H1 (cell line): ENCODE results near the gene DIP2C. TPM values are rescaled to one million over a fixed set of nuclear protein-coding genes. Genes with fewer than 3 reads are reported as not detected.

Experiments
- CTCF ChIA-PET: fragments of 300-600 bp; sonication (Branson Sonifier 250); formaldehyde crosslinking; loops from one replicate; lab custom pipeline; 2021; ENCODE audit not compliant: partially characterized antibody; lab: Charles Lee
- POLR2A ChIA-PET: fragments of 300-600 bp; sonication (Branson Sonifier 250); formaldehyde crosslinking; loops from one replicate; lab custom pipeline; 2021; ENCODE audit warnings: inconsistent platforms; ENCODE audit not compliant: partially characterized antibody; lab: Charles Lee
- DNase-seq, 2 experiments: peaks; one replicate each; pipeline versions ENCODE4 v3.0.0 to v3.0.0-alpha.2; 2010 to 2022; ENCODE audit warnings: low spot score in 2 of 2, low read depth in 1 of 2, mixed read lengths in 1 of 2
- FAIRE-seq: peaks from 2 replicates; lab custom pipeline; 2011; peaks lifted over from hg19 to GRCh38; lab: Jason Lieb, UNC
- H2AFZ ChIP-seq: 2 replicates; pipeline ENCODE4 v1.8.1; 2012; ENCODE audit warnings: low read length, inconsistent platforms
- H2AK5ac ChIP-seq: 2 replicates; pipeline ENCODE4 v1.6.1; 2013; ENCODE audit warnings: low read depth, low read length
- H2BK120ac ChIP-seq: replicated peaks from 2 replicates; pipeline ENCODE3; 2013; ENCODE audit warnings: low read depth, low read length, inconsistent platforms
- H2BK12ac ChIP-seq: 2 replicates; pipeline ENCODE4 v1.6.1; 2013; ENCODE audit warnings: low read depth, low read length
- H2BK15ac ChIP-seq: 2 replicates; pipeline ENCODE4 v1.6.1; 2013; ENCODE audit warnings: low read length
- H2BK20ac ChIP-seq: 2 replicates; pipeline ENCODE4 v1.6.1; 2013; ENCODE audit warnings: low read length
- H2BK5ac ChIP-seq: 2 replicates; pipeline ENCODE4 v1.6.1; 2013; ENCODE audit warnings: low read depth, low read length
- H3K14ac ChIP-seq: 2 replicates; pipeline ENCODE4 v1.6.1; 2013; ENCODE audit warnings: inconsistent platforms; ENCODE audit not compliant: insufficient read length
- H3K18ac ChIP-seq: 2 replicates; pipeline ENCODE4 v1.6.1; 2013; ENCODE audit warnings: low read length; ENCODE audit errors: extremely low read depth
- H3K23ac ChIP-seq: 2 replicates; pipeline ENCODE4 v1.6.1; 2013; ENCODE audit warnings: inconsistent platforms; ENCODE audit not compliant: insufficient read length
- H3K23me2 ChIP-seq: 2 replicates; pipeline ENCODE4 v1.6.1; 2013; ENCODE audit warnings: low read depth, low read length
- H3K27ac ChIP-seq: 2 replicates; pipeline ENCODE4 v1.6.1; 2011; ENCODE audit warnings: low read depth, low read length, inconsistent platforms
- H3K27me3 ChIP-seq, 4 experiments: replicated peaks in 1 of 4; 1 replicate in 1 of 4; 2 replicates in 3 of 4; pipeline versions ENCODE4 v1.6.1 to v1.8.1; 2011 to 2013; ENCODE audit warnings: low read length in 3 of 4, mild to moderate bottlenecking in 3 of 4, inconsistent platforms in 2 of 4, mixed read lengths in 2 of 4, moderate library complexity in 1 of 4; ENCODE audit not compliant: control insufficient read depth in 3 of 4, insufficient read depth in 3 of 4; ENCODE audit errors: extremely low read depth in 1 of 4
- H3K36me3 ChIP-seq, 4 experiments: 2 replicates each; pipeline versions ENCODE4 v1.6.1 to v1.8.1; 2011 to 2013; ENCODE audit warnings: mild to moderate bottlenecking in 4 of 4, low read length in 3 of 4, moderate library complexity in 2 of 4, control low read depth in 1 of 4, inconsistent platforms in 1 of 4; ENCODE audit not compliant: insufficient read depth in 4 of 4, control insufficient read depth in 2 of 4
- H3K4ac ChIP-seq: replicated peaks from 2 replicates; pipeline ENCODE3; 2013; ENCODE audit warnings: low read length, low read depth, mixed read lengths, inconsistent platforms; ENCODE audit not compliant: insufficient read length
- H3K4me1 ChIP-seq, 4 experiments: replicated peaks in 1 of 4; 1 replicate in 1 of 4; 2 replicates in 3 of 4; pipeline versions ENCODE4 v1.6.1 to v1.8.1; 2011 to 2013; ENCODE audit warnings: low read length in 3 of 4, inconsistent platforms in 2 of 4, mixed read lengths in 1 of 4; ENCODE audit not compliant: insufficient read depth in 4 of 4, control insufficient read depth in 3 of 4
- H3K4me2 ChIP-seq, 2 experiments: 2 replicates each; pipeline versions ENCODE4 v1.6.1 to v1.8.1; 2011 to 2013; ENCODE audit warnings: low read depth in 2 of 2, low read length in 2 of 2, control low read depth in 1 of 2, inconsistent platforms in 1 of 2, mild to moderate bottlenecking in 1 of 2; ENCODE audit not compliant: insufficient read depth in 1 of 2
- H3K4me3 ChIP-seq, 4 experiments: fragments of 200-600, 300-600 bp in 1 of 4; sonication (generic), shearing (Covaris generic), sonication (Bioruptor Twin) in 1 of 4; 2 replicates each; pipeline versions ENCODE4 v1.5.1 to v1.8.1; 2011 to 2016; ENCODE audit warnings: low read length in 4 of 4, low read depth in 3 of 4, control low read depth in 2 of 4, inconsistent platforms in 2 of 4, mild to moderate bottlenecking in 2 of 4, mixed read lengths in 1 of 4, moderate library complexity in 1 of 4; ENCODE audit not compliant: insufficient read depth in 2 of 4; ENCODE audit errors: extremely low read depth in 1 of 4
- H3K56ac ChIP-seq: replicated peaks from 2 replicates; pipeline ENCODE3; 2013; ENCODE audit warnings: low read depth, mild to moderate bottlenecking, mixed read lengths, low read length, inconsistent platforms; ENCODE audit not compliant: insufficient read length
- H3K79me1 ChIP-seq: 2 replicates; pipeline ENCODE4 v1.6.1; 2013; ENCODE audit warnings: low read depth, low read length, control low read depth
- H3K79me2 ChIP-seq, 2 experiments: 2 replicates each; pipeline versions ENCODE4 v1.6.1 to v1.8.1; 2012 to 2013; ENCODE audit warnings: low read length in 2 of 2, mild to moderate bottlenecking in 2 of 2, inconsistent platforms in 1 of 2; ENCODE audit not compliant: insufficient read depth in 2 of 2, control insufficient read depth in 1 of 2
- H3K9ac ChIP-seq, 4 experiments: replicated peaks in 1 of 4; 1 replicate in 1 of 4; 2 replicates in 3 of 4; pipeline versions ENCODE4 v1.6.1 to v1.8.1; 2011 to 2013; ENCODE audit warnings: low read depth in 3 of 4, low read length in 3 of 4, control low read depth in 2 of 4, mild to moderate bottlenecking in 2 of 4, moderate library complexity in 2 of 4, inconsistent platforms in 1 of 4; ENCODE audit errors: extremely low read depth in 1 of 4
- H3K9me3 ChIP-seq, 2 experiments: 2 replicates each; pipeline versions ENCODE4 v1.6.1 to v1.8.1; 2012 to 2013; ENCODE audit warnings: mild to moderate bottlenecking in 2 of 2, moderate library complexity in 2 of 2, control low read depth in 1 of 2, inconsistent platforms in 1 of 2, low read depth in 1 of 2, low read length in 1 of 2, mixed read lengths in 1 of 2; ENCODE audit not compliant: insufficient read depth in 2 of 2
- H4K20me1 ChIP-seq, 2 experiments: replicated peaks in 1 of 2; 2 replicates each; pipeline versions ENCODE3 to v1.8.1; 2011 to 2013; ENCODE audit warnings: inconsistent platforms in 2 of 2, low read length in 2 of 2, mild to moderate bottlenecking in 1 of 2; ENCODE audit not compliant: insufficient read depth in 2 of 2, control insufficient read depth in 1 of 2
- H4K5ac ChIP-seq: 2 replicates; pipeline ENCODE4 v1.6.1; 2013; ENCODE audit warnings: low read length, low read depth, mixed read lengths, inconsistent platforms; ENCODE audit not compliant: insufficient read length
- H4K8ac ChIP-seq: 2 replicates; pipeline ENCODE4 v1.8.0; 2013; ENCODE audit warnings: mild to moderate bottlenecking, moderate library complexity, low read length, inconsistent platforms; ENCODE audit not compliant: insufficient read depth; ENCODE audit errors: extremely low read depth
- H4K91ac ChIP-seq: replicated peaks from 2 replicates; pipeline ENCODE3; 2013; ENCODE audit warnings: low read length, mixed read lengths, inconsistent platforms; ENCODE audit not compliant: insufficient read length
- BRCA1 ChIP-seq: IDR thresholded peaks from 2 replicates; pipeline ENCODE4 v1.6.1; 2012; ENCODE audit warnings: low read depth, low read length, improper control_type of control experiment
- EP300 ChIP-seq, 2 experiments: IDR thresholded peaks; 1 replicate in 1 of 2; 2 replicates in 1 of 2; pipeline ENCODE4 v1.6.1; 2011 to 2012; ENCODE audit warnings: low read depth in 2 of 2, low read length in 2 of 2, mild to moderate bottlenecking in 2 of 2, borderline replicate concordance in 1 of 2, inconsistent platforms in 1 of 2, moderate library complexity in 1 of 2
- JUND ChIP-seq: IDR thresholded peaks from 2 replicates; pipeline ENCODE4 v1.6.1; 2011; ENCODE audit warnings: mild to moderate bottlenecking, improper control_type of control experiment, low read length
- KDM1A ChIP-seq: fragments of 200-600, 300-600 bp; sonication (generic); IDR thresholded peaks from 2 replicates; pipeline ENCODE4 v1.7.1; 2016; ENCODE audit warnings: mild to moderate bottlenecking, low read length, borderline replicate concordance
- KDM4A ChIP-seq: IDR thresholded peaks from one replicate; pipeline ENCODE4 v1.7.1; 2012; ENCODE audit warnings: low read depth, mild to moderate bottlenecking, moderate library complexity, low read length, inconsistent platforms; ENCODE audit not compliant: severe bottlenecking
- MAFK ChIP-seq: IDR thresholded peaks from 2 replicates; pipeline ENCODE4 v1.6.1; 2012; ENCODE audit warnings: low read depth, mild to moderate bottlenecking, improper control_type of control experiment, low read length
- NANOG ChIP-seq: IDR thresholded peaks from 2 replicates; pipeline ENCODE4 v1.6.1; 2011; ENCODE audit warnings: low read length, low read depth, mild to moderate bottlenecking, inconsistent platforms; ENCODE audit not compliant: insufficient read depth, poor library complexity, severe bottlenecking
- POLR2A ChIP-seq, 2 experiments: IDR thresholded peaks; 1 replicate in 1 of 2; 2 replicates in 1 of 2; pipeline ENCODE4 v1.6.1; 2011; ENCODE audit warnings: low read depth in 2 of 2, low read length in 2 of 2, mild to moderate bottlenecking in 2 of 2; ENCODE audit errors: control extremely low read depth in 1 of 2
- POU5F1 ChIP-seq: IDR thresholded peaks from 2 replicates; pipeline ENCODE4 v1.6.1; 2011; ENCODE audit warnings: low read depth, mild to moderate bottlenecking, low read length, moderate library complexity
- RBBP5 ChIP-seq: IDR thresholded peaks from 2 replicates; pipeline ENCODE4 v1.7.1; 2012; ENCODE audit warnings: low read depth, mild to moderate bottlenecking, inconsistent platforms, low read length, moderate library complexity, borderline replicate concordance
- SP1 ChIP-seq: IDR thresholded peaks from 2 replicates; pipeline ENCODE4 v1.6.1; 2011; ENCODE audit warnings: low read depth, low read length
- SP4 ChIP-seq: IDR thresholded peaks from 2 replicates; pipeline ENCODE4 v1.6.1; 2012; ENCODE audit warnings: low read length, inconsistent platforms
- TAF7 ChIP-seq: optimal IDR thresholded peaks from 2 replicates; pipeline ENCODE3; 2011; ENCODE audit warnings: low read depth, mild to moderate bottlenecking, inconsistent platforms, low read length, moderate library complexity, borderline replicate concordance
- TCF12 ChIP-seq: IDR thresholded peaks from 2 replicates; pipeline ENCODE4 v1.6.1; 2011; ENCODE audit warnings: low read depth, mild to moderate bottlenecking, low read length
- WGBS, 2 experiments: shearing (Covaris generic) in 1 of 2; methylation state at CpG; one replicate each; pipeline versions ENCODE4 v1.1.6 to v1.1.7; 2013 to 2015; ENCODE audit warnings: low lambda C conversion rate in 2 of 2, mixed read lengths in 2 of 2, inconsistent platforms in 1 of 2, low coverage in 1 of 2, missing lambda C conversion rate in 1 of 2; ENCODE audit not compliant: insufficient replicate concordance in 2 of 2, insufficient coverage in 1 of 2, insufficient read length in 1 of 2; ENCODE audit errors: extremely low coverage in 1 of 2, missing lambda C conversion rate in 1 of 2; 5-methylcytosine and 5-hydroxymethylcytosine counted together
- polyA plus RNA-seq, 7 experiments: library from polyadenylated mRNA; depleted of rRNA in 3 of 7; stranded (reverse) in 5 of 7; unstranded in 2 of 7; fragments of >200 nt in 5 of 7; fragments of 200-250 nt in 2 of 7; gene quantifications; 1 replicate in 5 of 7; 2 replicates in 1 of 7; 4 replicates in 1 of 7; pipeline versions ENCODE4 v1.2.1 to v1.2.3, GENCODE V29; 2011 to 2013; ENCODE audit warnings: missing spikeins in 2 of 7, mixed read lengths in 2 of 7
- total RNA-seq: library from RNA; stranded (reverse); fragmentation: NEBNext Ultra II Directional; extraction: Animal tissue kit (Norgen Biotek cat#: 25700); gene quantifications from 2 replicates; pipeline ENCODE4 v1.2.1, GENCODE V29; 2021

DIP2C gene
- total and polyA plus RNA-seq, 2 of the 8 experiments (the other 6 are each of a cell fraction or from before 2014, with no cell fraction given): 3.8 to 9.3 TPM

DNA sequence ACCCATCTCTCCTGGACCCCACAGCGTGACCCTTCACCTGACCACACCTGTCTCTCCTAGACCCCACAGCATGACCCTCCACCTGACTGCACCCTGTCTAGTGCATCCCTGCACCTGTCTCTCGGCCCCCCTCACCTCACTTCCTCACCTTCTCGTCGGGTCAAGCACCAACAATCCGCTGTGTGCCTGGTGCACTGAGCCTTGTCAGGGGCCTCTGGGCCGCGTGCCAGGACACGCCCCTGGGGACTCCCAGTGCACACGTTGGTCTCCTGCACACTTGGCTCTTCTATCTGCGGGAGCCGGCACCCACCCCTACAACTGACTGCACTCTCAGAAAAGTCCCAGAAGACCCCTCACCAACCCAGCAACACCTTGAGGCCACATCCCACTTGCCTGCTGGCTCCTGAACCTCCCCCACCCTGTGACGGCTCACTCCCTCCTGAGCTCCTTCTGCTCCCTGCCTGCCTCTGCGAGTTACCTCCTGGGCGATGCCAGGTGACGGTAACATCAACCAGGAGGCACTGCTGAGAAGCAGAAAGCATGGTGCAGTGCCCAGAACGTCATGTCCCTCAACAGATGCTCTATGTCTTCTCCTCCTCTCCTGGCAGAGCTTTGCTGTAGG lies 147.6 kb downstream of the DIP2C start:
- Histone ChIP-seq H4K91ac (no peak overlapping the region), H3K36me3 (no peaks in the 10 kb centered on the region), H3K27me3 (no peaks in the 10 kb centered on the region), H3K14ac (no peak overlapping the region), H3K79me2 (no peaks in the 10 kb centered on the region; a peak in 1 of 4 replicates), H3K18ac (no peak overlapping the region), H3K9me3 (no peaks in the 10 kb centered on the region), H2AK5ac (peak overlapping the region; percentile 44; the same call in 1 of the 2 replicates), H4K5ac (no peak overlapping the region), H2AFZ (no peak overlapping the region), H3K27ac (no peak overlapping the region), H2BK120ac (no peak overlapping the region), H3K4me1 (peaks cover 0 to 5% (median 2%) of the 10 kb centered on the region in 4 experiments; a peak in 4 of 7 replicates), H3K23ac (no peak overlapping the region), H3K56ac (no peak overlapping the region), H2BK5ac (no peak overlapping the region), H2BK12ac (no peak overlapping the region), H3K4me3 (no peak overlapping the region), H4K8ac (no peak overlapping the region), H4K20me1 (peaks cover 0 to 2% of the 10 kb centered on the region in 2 experiments), H2BK20ac (no peak overlapping the region), H3K79me1 (no peaks in the 10 kb centered on the region), H3K4ac (no peak overlapping the region), H3K4me2 (no peak overlapping the region), H3K23me2 (no peaks in the 10 kb centered on the region), H2BK15ac (no peak overlapping the region), H3K9ac (0 out of 7 replicates have a peak overlapping the region, but pooled peaks of 1 of the 4 experiments have one; percentile 4)
- FAIRE-seq: no peak
- ChIA-PET POLR2A (no interaction called here), CTCF (interaction anchor here (0.6 to 1.7 kb wide), 5 partner anchors 8 to 75 kb away, joined by 3 to 8 read pairs (median 4); no protein-coding TSS in a partner anchor)
- WGBS, 2 experiments: 87% methylated on average over 16 of the region's 16 CpGs; no CpG with 5 or more reads in 1 of the 2 experiments
- no peak for DNase-seq
- TF ChIP-seq SP4: no peak
- TF ChIP-seq POLR2A (IDR thresholded peaks at IDR 0.05; ENCODE audit: control extremely low read depth in 1 of 2, low read depth in 2 of 2, low read length in 2 of 2): no peak
- TF ChIP-seq KDM1A: no peak
- no peak for TF ChIP-seq POU5F1
- no peak for TF ChIP-seq KDM4A
- TF ChIP-seq JUND: no peak
- no peak for TF ChIP-seq SP1
- TF ChIP-seq EP300 (IDR thresholded peaks at IDR 0.05; ENCODE audit: borderline replicate concordance in 1 of 2, low read depth in 2 of 2, low read length in 2 of 2): no peak
- TF ChIP-seq NANOG: no peak
- no peak for TF ChIP-seq TCF12
- no peak for TF ChIP-seq BRCA1
- no peak for TF ChIP-seq TAF7
- TF ChIP-seq RBBP5: no peak
- TF ChIP-seq MAFK: no peak
